Activated CD4-positive, alpha-beta T cell treated with anti-CD3 and anti-CD28 coated beads, Interleukin-2, amount 10 ng/mL, durations not matched to agents 7 days and 5 days (primary cell): ENCODE measurements around the gene DDX6. TPM values are rescaled to one million over a fixed set of nuclear protein-coding genes. Genes with fewer than 3 reads are reported as not detected.

Experiments used
- CTCF ChIA-PET: fragments of 350-600 bp; sonication (Branson Sonifier 250); formaldehyde crosslinking; loops from one replicate; lab custom pipeline; 2021; ENCODE audit warnings: antibody characterized with exemption; lab: Charles Lee
- POLR2A ChIA-PET: fragments of 350-600 bp; sonication (Branson Sonifier 250); formaldehyde crosslinking; loops from one replicate; lab custom pipeline; 2021; ENCODE audit warnings: antibody characterized with exemption; lab: Charles Lee
- DNase-seq: peaks from one replicate; pipeline ENCODE4 v3.0.0-alpha.2; 2020
- H3K27ac Mint-ChIP-seq: one replicate; pipeline ENCODE4 v1.8.0; 2021; ENCODE audit warnings: mild to moderate bottlenecking, moderate library complexity, mixed read lengths
- H3K27me3 Mint-ChIP-seq: one replicate; pipeline ENCODE4 v1.8.0; 2021; ENCODE audit warnings: mixed read lengths
- H3K36me3 Mint-ChIP-seq: one replicate; pipeline ENCODE4 v1.8.0; 2021; ENCODE audit warnings: low read depth, mixed read lengths
- H3K4me1 Mint-ChIP-seq: one replicate; pipeline ENCODE4 v1.8.0; 2021; ENCODE audit warnings: mixed read lengths
- H3K4me3 Mint-ChIP-seq: one replicate; pipeline ENCODE4 v1.8.0; 2021; ENCODE audit warnings: mild to moderate bottlenecking, moderate library complexity, mixed read lengths
- H3K9me3 Mint-ChIP-seq: one replicate; pipeline ENCODE4 v1.8.0; 2021; ENCODE audit warnings: mixed read lengths
- total RNA-seq, 2 experiments: library from RNA; stranded (reverse); gene quantifications; one replicate each; pipeline ENCODE4 v1.2.3, GENCODE V29; 2021

Gene DDX6
- total RNA-seq, 2 experiments from 2014 or later, result 163 to 180 TPM

DNA sequence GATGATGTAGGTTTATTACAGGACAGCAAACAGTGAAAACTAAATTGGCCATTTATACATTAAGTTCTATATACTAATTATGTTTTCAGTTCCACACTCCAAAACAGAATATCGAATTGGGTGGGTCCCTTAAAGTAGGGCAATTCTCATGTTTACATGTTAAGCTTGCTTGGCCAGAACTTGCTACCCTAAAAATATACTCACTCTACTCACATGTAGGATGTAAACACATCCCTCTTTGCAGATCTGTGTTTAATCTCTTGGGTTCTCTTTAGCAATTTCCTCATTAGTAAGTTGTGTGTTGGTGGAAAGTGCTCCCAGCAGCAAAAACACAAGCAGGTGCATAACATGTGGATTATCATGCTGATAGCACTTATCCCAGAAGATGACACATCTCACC lies 22.6 kb upstream of the DDX6 start:
- Mint-ChIP-seq H3K27ac (no peak overlapping the region), H3K27me3 (no peaks in the 10 kb centered on the region), H3K4me3 (no peak overlapping the region), H3K9me3 (no peaks in the 10 kb centered on the region), H3K4me1 (no peaks in the 10 kb centered on the region), H3K36me3 (no peaks in the 10 kb centered on the region)
- ChIA-PET POLR2A (no interaction called here), CTCF (interaction anchor here (0.7 to 1.2 kb wide), 4 partner anchors 9 to 142 kb away, joined by 3 read pairs; no protein-coding TSS in a partner anchor)
- DNase-seq, result no peak

DNA sequence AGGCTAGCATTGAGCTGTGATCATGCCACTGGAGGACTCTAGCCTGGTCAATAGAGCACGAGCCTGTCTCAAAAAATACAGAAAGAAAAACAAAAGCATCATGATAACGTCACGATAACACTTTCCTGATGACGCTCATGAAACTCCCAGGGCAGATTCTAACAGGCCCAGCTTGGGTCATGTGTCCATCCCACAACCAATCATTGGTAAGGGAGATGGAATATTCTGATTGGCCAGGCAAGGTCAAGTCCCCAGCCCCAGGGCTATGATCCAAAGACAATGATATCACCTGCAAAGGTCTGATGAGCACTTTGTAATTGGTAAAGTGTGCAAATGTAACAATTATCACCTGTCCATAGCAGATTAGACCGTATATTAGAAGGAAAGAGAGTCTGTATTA lies 21.5 kb upstream of the DDX6 start:
- ChIA-PET POLR2A (no interaction called here), CTCF (interaction anchor here (1.0 kb wide), 1 partner anchor 8 kb away, joined by 3 read pairs; no protein-coding TSS in a partner anchor)
- no peaks in the 10 kb centered on the region for H3K27me3 Mint-ChIP-seq

DNA sequence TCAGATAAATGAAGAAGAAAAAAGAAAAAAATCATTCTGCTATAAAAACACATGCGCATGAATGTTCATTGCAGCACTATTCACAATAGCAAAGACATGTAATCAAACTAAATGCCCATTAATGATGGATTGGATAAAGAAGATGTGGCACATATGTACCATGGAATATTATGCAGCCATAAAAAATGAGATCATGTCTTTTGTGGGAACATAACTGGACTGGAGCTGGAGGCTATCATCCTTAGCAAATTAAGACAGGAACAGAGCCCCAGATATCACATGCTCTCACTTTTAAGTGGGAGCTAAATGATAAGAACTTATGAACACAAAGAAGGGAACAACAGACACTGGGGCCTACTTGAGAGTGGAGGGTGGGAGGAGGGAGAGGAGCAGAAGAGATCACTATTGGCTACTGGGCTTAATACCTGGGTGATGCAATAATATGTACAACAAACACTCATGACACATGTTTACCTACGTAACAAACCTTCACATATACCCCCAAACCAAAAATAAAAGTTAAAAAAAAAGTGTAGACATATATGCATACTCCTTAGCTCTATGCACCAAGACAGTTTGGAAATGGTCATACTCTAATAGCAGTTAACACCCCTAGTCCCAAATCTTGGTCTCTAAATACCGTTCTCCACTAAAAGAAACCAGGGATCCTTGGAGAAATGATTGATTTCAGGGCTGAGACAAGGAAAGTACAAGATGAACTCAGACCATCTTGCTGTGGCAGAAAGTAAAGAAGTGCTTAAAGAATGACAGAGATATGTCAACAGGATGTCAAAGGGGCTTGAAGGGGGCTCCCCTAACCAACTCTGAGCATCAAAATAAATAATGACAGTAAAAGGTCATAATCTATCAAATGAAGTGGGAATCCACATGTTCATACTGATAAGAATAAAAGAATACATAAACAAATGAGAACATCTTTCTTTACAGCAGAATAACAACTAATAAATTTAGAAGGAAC lies 17.1 kb upstream of the DDX6 start:
- ChIA-PET POLR2A (no interaction called here), CTCF (no interaction called here)
- H3K36me3 Mint-ChIP-seq, result no peaks in the 10 kb centered on the region
- peaks cover 7% of the 10 kb centered on the region for H3K27me3 Mint-ChIP-seq
- DNase-seq, result no peak
- no peak overlapping the region for H3K4me3 Mint-ChIP-seq
- no peak overlapping the region for H3K27ac Mint-ChIP-seq
- no peaks in the 10 kb centered on the region for H3K9me3 Mint-ChIP-seq
- no peaks in the 10 kb centered on the region for H3K4me1 Mint-ChIP-seq

More for the DNA sequence above, 21.5 kb upstream of the DDX6 start:
- Mint-ChIP-seq H3K36me3 (no peaks in the 10 kb centered on the region), H3K4me3 (no peak overlapping the region), H3K9me3 (no peaks in the 10 kb centered on the region), H3K4me1 (no peaks in the 10 kb centered on the region), H3K27ac (no peak overlapping the region)
- DNase-seq, result no peak

DNA sequence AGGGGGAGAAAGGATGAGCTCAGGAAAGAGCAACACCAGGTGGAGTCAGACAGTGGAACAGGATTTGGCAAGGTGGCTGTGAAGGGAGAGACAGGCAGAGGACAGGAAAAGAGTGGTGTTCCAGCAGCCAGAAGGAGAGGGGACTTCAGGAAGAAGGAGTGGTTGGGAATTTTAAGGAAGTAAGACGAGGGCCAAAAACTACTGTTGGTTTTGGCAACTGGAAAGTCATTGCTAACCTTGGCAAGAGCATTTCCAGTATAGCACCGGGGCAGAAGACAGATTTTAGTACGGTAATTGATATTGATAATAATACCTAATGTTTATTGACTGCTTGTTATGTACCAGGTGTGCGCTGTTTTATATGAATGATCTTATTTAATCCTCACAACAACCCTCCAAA lies 15.4 kb upstream of the DDX6 start:
- Mint-ChIP-seq H3K4me3 (no peak overlapping the region), H3K27ac (no peak overlapping the region), H3K27me3 (peaks cover 7% of the 10 kb centered on the region), H3K36me3 (no peaks in the 10 kb centered on the region), H3K9me3 (no peaks in the 10 kb centered on the region), H3K4me1 (no peaks in the 10 kb centered on the region)
- ChIA-PET CTCF (no interaction called here), POLR2A (no interaction called here)
- DNase-seq, result no peak

DNA sequence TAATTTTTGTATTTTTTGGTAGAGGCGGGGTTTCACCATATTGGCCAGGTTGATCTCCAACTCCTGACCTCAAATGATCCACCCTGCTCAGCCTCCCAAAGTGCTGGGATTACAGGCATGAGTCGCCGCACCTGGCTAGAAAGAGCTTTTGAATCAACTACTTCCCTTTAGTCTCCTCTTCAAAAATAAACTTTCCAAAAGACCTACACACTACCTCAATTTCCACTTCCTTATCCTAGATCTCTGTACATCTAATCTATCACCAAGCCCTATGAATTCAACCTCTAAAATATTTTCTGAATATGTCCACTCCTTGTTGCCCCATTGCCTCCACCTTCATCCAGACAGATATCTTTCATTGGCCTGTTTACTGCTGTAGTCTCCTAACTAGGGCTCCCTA lies 13.1 kb upstream of the DDX6 start:
- H3K27ac Mint-ChIP-seq, result no peak overlapping the region
- no peaks in the 10 kb centered on the region for H3K9me3 Mint-ChIP-seq
- no peaks in the 10 kb centered on the region for H3K36me3 Mint-ChIP-seq
- H3K4me3 Mint-ChIP-seq, result no peak overlapping the region
- no peak for DNase-seq
- CTCF ChIA-PET, result interaction anchor here (1.0 to 6.2 kb wide), 3 partner anchors 9 to 115 kb away, joined by 3 to 40 read pairs (median 3); partner anchors contain the start of gene DDX6
- peaks cover 7% of the 10 kb centered on the region for H3K27me3 Mint-ChIP-seq
- POLR2A ChIA-PET, result no interaction called here
- no peaks in the 10 kb centered on the region for H3K4me1 Mint-ChIP-seq

DNA sequence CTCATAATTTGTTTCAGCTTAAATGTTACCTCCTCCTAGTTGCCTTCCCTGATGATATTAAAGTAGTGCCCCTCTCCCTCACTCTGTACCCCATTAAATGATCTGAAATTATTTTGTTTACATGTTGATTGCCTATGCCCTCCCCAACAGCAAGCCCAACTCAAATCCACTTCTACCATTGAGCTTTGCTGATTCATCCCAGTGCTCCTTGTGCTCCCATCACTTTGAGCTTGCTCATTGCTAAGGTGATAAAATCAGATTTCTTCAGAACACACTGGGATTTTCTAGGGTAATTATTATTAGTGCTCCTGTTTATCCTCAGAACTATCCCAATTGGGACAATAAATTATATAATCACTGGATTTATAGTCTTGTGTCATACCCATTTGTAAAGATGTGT lies 8.4 kb upstream of the DDX6 start:
- peaks cover 1% of the 10 kb centered on the region for H3K36me3 Mint-ChIP-seq
- H3K27me3 Mint-ChIP-seq, result no peaks in the 10 kb centered on the region
- H3K9me3 Mint-ChIP-seq, result no peaks in the 10 kb centered on the region
- no peak overlapping the region for H3K27ac Mint-ChIP-seq
- no peaks in the 10 kb centered on the region for H3K4me1 Mint-ChIP-seq
- CTCF ChIA-PET, result interaction anchor here (1.2 to 6.2 kb wide), 3 partner anchors 9 to 110 kb away, joined by 3 to 40 read pairs (median 3); partner anchors contain the start of gene DDX6
- POLR2A ChIA-PET, result no interaction called here
- no peak for DNase-seq
- no peak overlapping the region for H3K4me3 Mint-ChIP-seq

DNA sequence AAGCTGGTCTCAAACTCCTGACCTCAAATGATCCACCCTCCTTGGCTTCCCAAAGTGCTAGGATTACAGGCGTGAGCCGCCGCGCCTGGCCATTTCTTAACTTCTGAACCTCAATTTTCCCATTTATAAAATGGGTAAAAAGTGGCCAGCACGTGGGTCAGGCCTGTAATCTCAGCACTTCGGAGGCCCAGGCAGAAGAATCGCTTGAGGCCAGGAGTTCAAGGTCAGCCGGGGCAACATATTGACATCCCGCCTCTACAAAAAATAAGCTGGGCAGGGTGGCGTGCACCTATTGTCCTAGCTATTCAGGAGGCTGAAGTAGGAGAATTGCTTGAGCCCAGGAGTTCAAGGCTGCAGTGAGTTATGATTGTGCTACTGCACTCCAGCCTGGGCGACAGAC lies 6.5 kb upstream of the DDX6 start:
- Mint-ChIP-seq H3K9me3 (no peaks in the 10 kb centered on the region), H3K36me3 (peaks cover 1% of the 10 kb centered on the region), H3K27me3 (no peaks in the 10 kb centered on the region), H3K27ac (peak overlapping the region; percentile 13), H3K4me1 (peaks cover 12% of the 10 kb centered on the region), H3K4me3 (no peak overlapping the region)
- DNase-seq, result no peak
- ChIA-PET CTCF (no interaction called here), POLR2A (no interaction called here)

DNA sequence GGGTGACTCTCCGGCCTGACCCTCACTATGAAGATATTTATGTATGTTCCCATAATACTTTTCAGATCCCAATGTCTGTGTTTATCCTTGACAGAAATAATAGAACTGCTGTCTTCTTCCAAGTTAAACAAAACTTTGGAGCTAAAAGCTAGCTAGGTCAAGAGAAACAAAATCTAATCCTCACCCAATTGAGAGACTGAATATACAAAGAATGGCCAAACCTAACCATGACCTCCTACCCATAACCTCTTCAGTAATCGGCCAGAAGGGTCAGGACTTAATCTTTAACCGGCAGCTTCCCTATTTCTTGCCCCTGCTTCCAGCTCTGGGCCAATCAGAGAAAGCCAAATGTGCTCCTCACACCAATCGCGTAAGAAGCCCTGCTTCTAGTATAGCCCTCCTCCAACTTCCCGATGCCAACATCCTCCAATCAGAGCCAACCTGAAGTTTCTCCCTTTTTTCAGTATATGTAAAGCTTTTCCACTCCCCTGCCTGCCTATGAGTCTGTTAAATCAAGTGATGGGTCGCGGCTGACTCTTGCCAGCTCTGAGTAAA lies 1.7 kb upstream of the DDX6 start:
- peak overlapping the region; percentile 100 for H3K27ac Mint-ChIP-seq
- CTCF ChIA-PET, result interaction anchor here (1.0 to 5.8 kb wide), 7 partner anchors 9 to 103 kb away, joined by 3 to 40 read pairs (median 5); partner anchors contain the start of gene CXCR5
- no peaks in the 10 kb centered on the region for H3K27me3 Mint-ChIP-seq
- peak; percentile 78 for DNase-seq
- no peaks in the 10 kb centered on the region for H3K9me3 Mint-ChIP-seq
- H3K4me3 Mint-ChIP-seq, result peak overlapping the region; percentile 99
- peaks cover 15% of the 10 kb centered on the region for H3K36me3 Mint-ChIP-seq
- POLR2A ChIA-PET, result interaction anchor here (0.5 to 3.7 kb wide), 5 partner anchors 10 to 126 kb away, joined by 3 to 15 read pairs (median 3); no protein-coding TSS in a partner anchor
- H3K4me1 Mint-ChIP-seq, result peaks cover 17% of the 10 kb centered on the region

DNA sequence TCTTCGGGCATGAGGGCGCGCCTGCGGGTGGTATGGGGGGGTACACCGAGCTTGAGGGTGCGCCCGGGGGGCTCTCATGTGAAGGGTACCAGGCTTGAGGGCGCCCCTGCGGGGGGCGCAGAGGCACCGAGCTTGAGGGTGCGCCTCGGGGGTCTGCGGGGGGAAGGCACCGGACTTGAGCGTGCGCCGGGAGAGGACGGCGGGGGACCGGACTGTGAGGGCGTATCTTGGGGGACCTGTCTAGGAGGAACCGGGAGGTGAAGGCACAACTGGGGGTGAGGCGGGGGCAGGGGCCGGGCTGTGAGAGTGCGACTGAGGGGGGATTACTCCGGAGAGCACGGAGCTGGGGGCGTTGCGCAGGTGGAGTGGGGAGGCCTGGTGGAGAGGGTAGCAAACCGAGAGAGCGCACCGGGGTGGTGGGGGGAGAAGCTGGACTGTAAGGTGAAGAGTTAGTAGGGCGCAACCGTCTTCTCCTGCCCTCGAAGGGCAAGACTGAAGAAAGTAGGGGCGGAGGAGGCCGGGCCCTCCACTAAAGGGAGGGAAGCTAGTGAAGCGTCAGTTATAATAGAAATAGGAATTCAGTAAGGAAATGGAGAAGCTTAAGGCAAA lies 1.1 kb upstream of the DDX6 start:
- peak overlapping the region; percentile 100 for H3K27ac Mint-ChIP-seq
- peaks cover 21% of the 10 kb centered on the region for H3K4me1 Mint-ChIP-seq
- peaks cover 15% of the 10 kb centered on the region for H3K36me3 Mint-ChIP-seq
- H3K27me3 Mint-ChIP-seq, result no peaks in the 10 kb centered on the region
- ChIA-PET POLR2A (interaction anchor here (0.7 to 3.7 kb wide), 6 partner anchors 11 to 375 kb away, joined by 3 to 15 read pairs (median 4); no protein-coding TSS in a partner anchor), CTCF (interaction anchor here (0.9 to 5.8 kb wide), 11 partner anchors 9 to 134 kb away, joined by 3 to 40 read pairs (median 4); partner anchors contain the start of genes BCL9L and CXCR5)
- peak; percentile 25 for DNase-seq
- H3K4me3 Mint-ChIP-seq, result peak overlapping the region; percentile 99
- H3K9me3 Mint-ChIP-seq, result no peaks in the 10 kb centered on the region

DNA sequence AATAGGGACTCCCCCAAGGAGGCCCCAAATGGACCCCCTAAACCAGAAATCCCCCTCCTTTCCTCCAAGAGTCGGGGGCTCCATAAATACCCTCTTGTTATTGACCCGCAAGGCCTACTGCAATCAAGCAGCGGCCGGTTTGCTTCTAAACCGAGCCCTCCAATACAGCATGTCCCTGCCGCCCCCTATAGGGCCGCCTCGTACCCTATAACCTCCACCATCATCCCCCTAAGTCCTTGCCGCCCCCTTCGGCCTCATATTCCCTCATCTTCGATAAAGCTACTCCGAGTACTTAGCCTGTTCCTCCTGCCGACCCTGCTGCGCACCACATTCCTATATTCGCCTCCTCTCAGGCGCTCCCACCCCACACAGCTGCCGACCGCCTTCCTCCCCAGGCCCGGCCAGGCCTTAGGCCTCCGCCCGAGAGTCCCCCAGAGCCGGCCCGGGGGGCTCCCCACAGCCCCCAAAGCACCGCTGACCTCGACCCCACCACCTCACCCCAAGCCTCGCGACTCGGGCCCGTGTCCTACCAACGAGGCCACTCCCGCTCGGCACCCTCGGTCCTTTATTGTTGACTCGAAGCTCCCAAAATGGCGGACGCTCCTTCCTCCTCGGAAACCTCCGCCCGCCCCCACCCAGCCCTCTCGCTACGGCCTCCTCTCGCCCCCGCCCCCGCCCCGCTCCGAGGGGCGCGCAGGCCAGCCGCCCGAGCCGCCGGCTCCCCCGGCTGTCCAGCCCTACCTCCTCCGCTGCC lies 430 bp downstream of the DDX6 start:
- Mint-ChIP-seq H3K36me3 (peaks cover 27% of the 10 kb centered on the region), H3K4me3 (peak overlapping the region; percentile 99), H3K4me1 (peaks cover 36% of the 10 kb centered on the region), H3K27ac (peak overlapping the region; percentile 100), H3K9me3 (no peaks in the 10 kb centered on the region), H3K27me3 (no peaks in the 10 kb centered on the region)
- ChIA-PET POLR2A (interaction anchor here (0.5 to 3.7 kb wide), 7 partner anchors 80 to 187 kb away, joined by 3 to 15 read pairs (median 9); no protein-coding TSS in a partner anchor), CTCF (interaction anchor here (0.7 to 5.8 kb wide), 12 partner anchors 11 to 534 kb away, joined by 3 to 40 read pairs (median 4); partner anchors contain the start of gene BCL9L)
- DNase-seq, result peak; percentile 64

DNA sequence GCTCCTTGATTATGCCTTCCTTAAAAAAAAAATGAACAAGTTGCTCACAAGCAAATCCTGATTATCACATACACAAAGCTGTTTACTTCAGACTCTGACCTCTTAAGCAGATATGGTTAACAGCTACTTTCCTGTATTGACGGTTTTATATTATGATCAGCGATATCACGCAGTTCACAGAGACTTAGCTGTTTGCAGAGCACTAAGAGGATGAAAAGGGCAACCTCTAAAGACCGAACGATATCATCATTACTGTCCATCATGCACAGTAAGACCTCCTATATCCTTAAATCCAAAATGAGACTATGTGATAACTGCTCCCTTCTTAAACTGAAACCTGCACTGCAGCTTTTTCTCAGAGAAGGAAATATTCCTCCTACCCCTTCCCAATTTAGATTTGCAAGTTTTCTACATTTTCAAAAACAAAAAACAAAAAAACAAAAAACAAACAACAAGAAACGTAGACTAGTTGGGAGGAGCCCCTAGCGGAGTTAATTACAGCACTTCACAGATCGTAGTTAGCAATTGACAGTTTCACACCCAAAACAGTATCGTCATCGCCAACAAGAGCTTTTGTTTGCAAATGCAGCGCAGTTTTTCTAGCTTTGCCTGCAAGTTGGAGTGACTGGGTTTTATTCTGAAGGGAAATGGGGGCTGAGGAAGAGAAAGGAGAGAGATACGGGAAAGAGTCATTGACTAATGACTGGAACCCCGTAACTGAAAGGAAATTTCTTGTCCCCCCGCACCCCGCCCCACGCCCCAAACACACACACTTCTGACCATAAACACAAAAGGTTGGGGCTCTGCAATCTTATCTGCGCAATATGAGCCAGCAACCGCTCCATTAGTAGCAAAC lies 1.2 kb downstream of the DDX6 start:
- peaks cover 31% of the 10 kb centered on the region for H3K36me3 Mint-ChIP-seq
- no peaks in the 10 kb centered on the region for H3K27me3 Mint-ChIP-seq
- peaks cover 40% of the 10 kb centered on the region for H3K4me1 Mint-ChIP-seq
- H3K9me3 Mint-ChIP-seq, result no peaks in the 10 kb centered on the region
- H3K27ac Mint-ChIP-seq, result peak overlapping the region; percentile 100
- peak overlapping the region; percentile 99 for H3K4me3 Mint-ChIP-seq
- DNase-seq, result peak; percentile 57
- ChIA-PET CTCF (interaction anchor here (0.6 to 5.8 kb wide), 13 partner anchors 12 to 535 kb away, joined by 3 to 40 read pairs (median 4); partner anchors contain the start of gene BCL9L), POLR2A (interaction anchor here (0.5 to 0.7 kb wide), 6 partner anchors 90 to 296 kb away, joined by 3 to 11 read pairs (median 7); no protein-coding TSS in a partner anchor)
